H1 (cell line): ENCODE results near the gene TIMM22. TPM values are rescaled to one million over a fixed set of nuclear protein-coding genes. Genes with fewer than 3 reads are reported as not detected.

ENCODE experiments used
- E2F6 ChIP-seq: IDR thresholded peaks from 2 replicates; pipeline ENCODE4 v1.6.1; 2012; ENCODE audit warnings: inconsistent platforms
- EGR1 ChIP-seq: IDR thresholded peaks from 2 replicates; pipeline ENCODE4 v1.6.1; 2011; ENCODE audit warnings: low read depth, low read length, borderline replicate concordance
- polyA plus RNA-seq, 7 experiments: library from polyadenylated mRNA; depleted of rRNA in 3 of 7; stranded (reverse) in 5 of 7; unstranded in 2 of 7; fragments of >200 nt in 5 of 7; fragments of 200-250 nt in 2 of 7; gene quantifications; 1 replicate in 5 of 7; 2 replicates in 1 of 7; 4 replicates in 1 of 7; pipeline versions ENCODE4 v1.2.1 to v1.2.3, GENCODE V29; 2011 to 2013; ENCODE audit warnings: missing spikeins in 2 of 7, mixed read lengths in 2 of 7
- total RNA-seq: library from RNA; stranded (reverse); fragmentation: NEBNext Ultra II Directional; extraction: Animal tissue kit (Norgen Biotek cat#: 25700); gene quantifications from 2 replicates; pipeline ENCODE4 v1.2.1, GENCODE V29; 2021

Gene TIMM22
- total and polyA plus RNA-seq, 2 of the 8 experiments (the other 6 are each of a cell fraction or from before 2014, with no cell fraction given): 13.8 to 17.4 TPM

DNA sequence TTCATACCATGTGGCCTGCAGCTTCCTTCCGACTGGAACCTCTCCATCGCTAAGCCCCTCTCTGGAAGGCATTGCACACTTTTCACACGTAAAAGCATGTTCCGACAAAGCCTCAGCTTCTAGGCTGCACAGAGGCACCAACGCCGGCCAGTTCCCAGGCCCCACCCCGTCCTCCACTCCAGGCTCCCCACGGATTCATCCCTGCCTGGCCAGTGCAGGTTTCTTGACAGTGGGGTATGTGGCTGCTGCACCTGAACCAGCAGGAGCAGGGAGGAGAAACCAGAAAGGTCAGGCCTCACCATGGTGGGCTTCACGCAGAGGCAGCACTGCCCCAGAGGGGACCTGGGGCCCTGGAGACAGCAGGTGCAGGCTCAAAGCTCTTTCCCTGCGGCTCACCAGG is 14.2 kb downstream of the TIMM22 start (continued):
- no peak for TF ChIP-seq E2F6
- TF ChIP-seq EGR1: no peak
